ENCODE results near the gene VIPR2.

- TF ChIP-seq CTCF (IDR thresholded peaks at IDR 0.05 in 8 of 11, conservative IDR thresholded peaks at IDR 0.05 in 3 of 11) (no peak), POLR2AphosphoS5 (IDR thresholded peaks at IDR 0.05) (no peak), POLR2A (IDR thresholded peaks at IDR 0.05) (no peak)
Measured at GRCh38 chr7:158987691-158988090, 157.0 kb downstream of the VIPR2 start.
